ENCODE data around the gene LAMA2. TPM values are rescaled to one million over a fixed set of nuclear protein-coding genes. Genes with fewer than 3 reads are reported as not detected.

The LAMA2 gene
- polyA plus RNA-seq, 3 donors: 33.6 to 44.4 (median 39.6) TPM

- DNase-seq (ENCODE audit: extremely low read depth in 1 of 11, low read depth in 9 of 11, low spot score in 4 of 11): no peak
Measured at GRCh38 chr6:128889870-128890269, 6.9 kb downstream of the LAMA2 start.

GRCh38 chr6:128892079-128892478, 9.1 kb downstream of the LAMA2 start:
- DNase-seq (ENCODE audit: extremely low read depth in 1 of 11, low read depth in 9 of 11, low spot score in 4 of 11): no peak

GRCh38 chr6:128899341-128900050, 16.6 kb downstream of the LAMA2 start:
- no peak for DNase-seq (ENCODE audit: extremely low read depth in 1 of 11, low read depth in 9 of 11, low spot score in 4 of 11)

- no peak for DNase-seq (ENCODE audit: extremely low read depth in 1 of 11, low read depth in 9 of 11, low spot score in 4 of 11)
Measured at GRCh38 chr6:128903715-128904114, 20.8 kb downstream of the LAMA2 start.

GRCh38 chr6:128914051-128914450, 31.1 kb downstream of the LAMA2 start:
- no peak for DNase-seq (ENCODE audit: extremely low read depth in 1 of 11, low read depth in 9 of 11, low spot score in 4 of 11)

- no peak for DNase-seq (ENCODE audit: extremely low read depth in 1 of 11, low read depth in 9 of 11, low spot score in 4 of 11)
Measured at GRCh38 chr6:128918886-128919285, 35.9 kb downstream of the LAMA2 start.

GRCh38 chr6:128919412-128920180, 36.7 kb downstream of the LAMA2 start:
- DNase-seq (ENCODE audit: extremely low read depth in 1 of 11, low read depth in 9 of 11, low spot score in 4 of 11): no peak

GRCh38 chr6:128925765-128926164, 42.8 kb downstream of the LAMA2 start:
- no peak for DNase-seq (ENCODE audit: extremely low read depth in 1 of 11, low read depth in 9 of 11, low spot score in 4 of 11)

- no peak for DNase-seq (ENCODE audit: extremely low read depth in 1 of 11, low read depth in 9 of 11, low spot score in 4 of 11)
Measured at GRCh38 chr6:128929869-128930268, 46.9 kb downstream of the LAMA2 start.

GRCh38 chr6:128930321-128930720, 47.4 kb downstream of the LAMA2 start:
- DNase-seq (ENCODE audit: extremely low read depth in 1 of 11, low read depth in 9 of 11, low spot score in 4 of 11): no peak

- DNase-seq (ENCODE audit: extremely low read depth in 1 of 11, low read depth in 9 of 11, low spot score in 4 of 11): no peak
Measured at GRCh38 chr6:128932061-128932460, 49.1 kb downstream of the LAMA2 start.

- DNase-seq (ENCODE audit: extremely low read depth in 1 of 11, low read depth in 9 of 11, low spot score in 4 of 11): no peak
Measured at GRCh38 chr6:128950864-128951263, 67.9 kb downstream of the LAMA2 start.

- no peak for DNase-seq (ENCODE audit: extremely low read depth in 1 of 11, low read depth in 9 of 11, low spot score in 4 of 11)
Measured at GRCh38 chr6:128952902-128953301, 70.0 kb downstream of the LAMA2 start.

- DNase-seq (ENCODE audit: extremely low read depth in 1 of 11, low read depth in 9 of 11, low spot score in 4 of 11): no peak
Measured at GRCh38 chr6:128954308-128955043, 71.5 kb downstream of the LAMA2 start.

GRCh38 chr6:128963561-128963960, 80.6 kb downstream of the LAMA2 start:
- DNase-seq (ENCODE audit: extremely low read depth in 1 of 11, low read depth in 9 of 11, low spot score in 4 of 11): no peak

- no peak for DNase-seq (ENCODE audit: extremely low read depth in 1 of 11, low read depth in 9 of 11, low spot score in 4 of 11)
Measured at GRCh38 chr6:128964233-128964755, 81.4 kb downstream of the LAMA2 start.

GRCh38 chr6:128964771-128965170, 81.8 kb downstream of the LAMA2 start:
- DNase-seq (ENCODE audit: extremely low read depth in 1 of 11, low read depth in 9 of 11, low spot score in 4 of 11): no peak

- no peak for DNase-seq (ENCODE audit: extremely low read depth in 1 of 11, low read depth in 9 of 11, low spot score in 4 of 11)
Measured at GRCh38 chr6:128966934-128967333, 84.0 kb downstream of the LAMA2 start.

- no peak for DNase-seq (ENCODE audit: extremely low read depth in 1 of 11, low read depth in 9 of 11, low spot score in 4 of 11)
Measured at GRCh38 chr6:128979071-128979470, 96.1 kb downstream of the LAMA2 start.

GRCh38 chr6:128981716-128982115, 98.8 kb downstream of the LAMA2 start:
- no peak for DNase-seq (ENCODE audit: extremely low read depth in 1 of 11, low read depth in 9 of 11, low spot score in 4 of 11)
